ENCODE results near the gene LMO1. TPM values are rescaled to one million over a fixed set of nuclear protein-coding genes. Genes with fewer than 3 reads are reported as not detected.

LMO1 gene
- total and polyA plus RNA-seq, 10 of the 15 experiments (the other 5 are each of a cell fraction or from before 2014, with no cell fraction given), result not detected

DNA sequence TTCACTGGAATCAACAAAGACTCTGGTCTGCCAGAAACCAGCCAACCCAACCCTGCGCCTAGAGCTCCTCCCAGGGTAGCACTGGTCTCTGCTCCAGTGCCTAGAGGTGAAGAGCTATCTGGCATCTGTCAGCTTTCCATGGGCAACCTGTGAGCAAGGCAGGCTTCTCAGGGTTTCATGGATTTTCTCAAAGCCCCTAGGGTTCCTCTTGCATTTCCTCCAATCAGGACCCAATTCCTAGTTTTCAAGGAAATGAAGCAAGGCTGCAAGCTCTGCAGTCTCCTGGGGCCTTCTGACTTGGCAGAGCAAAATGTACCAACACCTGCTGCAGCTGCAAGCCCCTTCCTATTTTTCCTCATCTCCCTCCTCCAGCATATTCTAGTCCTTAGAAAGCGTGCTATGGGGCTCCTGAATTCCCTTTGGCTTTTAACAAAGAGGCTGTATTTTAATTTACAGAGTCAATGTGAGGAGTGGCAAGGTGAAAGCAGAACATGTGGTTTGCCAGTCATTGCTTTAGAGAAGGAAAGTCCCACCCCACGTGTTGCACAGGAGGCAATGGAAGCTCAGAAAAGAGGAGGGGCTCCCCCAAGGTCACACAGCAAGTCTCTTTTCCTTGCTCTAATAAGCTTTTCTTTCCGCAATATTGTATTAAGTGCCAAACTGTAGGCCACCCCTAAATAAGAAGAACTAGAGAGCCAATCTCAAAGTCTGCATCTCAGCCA lies 61.9 kb downstream of the LMO1 start (continued):
- TF ChIP-seq CBFB (IDR thresholded peaks at IDR 0.05; ENCODE audit: low read depth), result no peak
- no peak for TF ChIP-seq HSF1 (IDR thresholded peaks at IDR 0.05; ENCODE audit: low read depth, low read length)
- no peak for TF ChIP-seq SUZ12 (IDR thresholded peaks at IDR 0.05; ENCODE audit: unreplicated experiment)
- TF ChIP-seq, protein P1, sequence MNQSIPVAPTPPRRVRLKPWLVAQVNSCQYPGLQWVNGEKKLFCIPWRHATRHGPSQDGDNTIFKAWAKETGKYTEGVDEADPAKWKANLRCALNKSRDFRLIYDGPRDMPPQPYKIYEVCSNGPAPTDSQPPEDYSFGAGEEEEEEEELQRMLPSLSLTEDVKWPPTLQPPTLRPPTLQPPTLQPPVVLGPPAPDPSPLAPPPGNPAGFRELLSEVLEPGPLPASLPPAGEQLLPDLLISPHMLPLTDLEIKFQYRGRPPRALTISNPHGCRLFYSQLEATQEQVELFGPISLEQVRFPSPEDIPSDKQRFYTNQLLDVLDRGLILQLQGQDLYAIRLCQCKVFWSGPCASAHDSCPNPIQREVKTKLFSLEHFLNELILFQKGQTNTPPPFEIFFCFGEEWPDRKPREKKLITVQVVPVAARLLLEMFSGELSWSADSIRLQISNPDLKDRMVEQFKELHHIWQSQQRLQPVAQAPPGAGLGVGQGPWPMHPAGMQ (IDR thresholded peaks at IDR 0.05; ENCODE audit: borderline replicate concordance), result no peak
- TF ChIP-seq JUNB (IDR thresholded peaks at IDR 0.05), result no peak
- TF ChIP-seq NBN (IDR thresholded peaks at IDR 0.05), result no peak
- TF ChIP-seq NR2F1 (conservative IDR thresholded peaks at IDR 0.05), result peak; percentile 47; the same call in 1 of the 2 replicates
- TF ChIP-seq EED (IDR thresholded peaks at IDR 0.05; ENCODE audit: low read depth), result no peak
- TF ChIP-seq BHLHE40 (IDR thresholded peaks at IDR 0.05; ENCODE audit: borderline replicate concordance in 1 of 2, low read depth in 2 of 2, low read length in 1 of 2), result peak in 1 of 2 experiments; percentile 6; a peak in 1 of 4 replicates
- no peak for TF ChIP-seq NFIC (IDR thresholded peaks at IDR 0.05; ENCODE audit: low read depth, low read length)
- TF ChIP-seq IRF4 (IDR thresholded peaks at IDR 0.05; ENCODE audit: low read depth, low read length), result no peak
- peak; percentile 67; the same call in 1 of the 2 replicates for TF ChIP-seq MTA2 (IDR thresholded peaks at IDR 0.05; ENCODE audit: low read depth)
- TF ChIP-seq, protein P2, sequence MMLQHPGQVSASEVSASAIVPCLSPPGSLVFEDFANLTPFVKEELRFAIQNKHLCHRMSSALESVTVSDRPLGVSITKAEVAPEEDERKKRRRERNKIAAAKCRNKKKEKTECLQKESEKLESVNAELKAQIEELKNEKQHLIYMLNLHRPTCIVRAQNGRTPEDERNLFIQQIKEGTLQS (IDR thresholded peaks at IDR 0.05; ENCODE audit: borderline replicate concordance, extremely low read depth, low read depth, low read length), result 0 out of 2 replicates have a peak, but pooled peaks have one; percentile 7
- 0 out of 2 replicates have a peak, but pooled peaks have one; percentile 14 for TF ChIP-seq NFYB (IDR thresholded peaks at IDR 0.05; ENCODE audit: insufficient read depth, low read depth, low read length)
- no peak for TF ChIP-seq STAT3 (IDR thresholded peaks at IDR 0.05; ENCODE audit: low read depth, low read length)
- peak in 1 of 2 experiments; percentile 35; a peak in 1 of 4 replicates for TF ChIP-seq EP300 (IDR thresholded peaks at IDR 0.05; ENCODE audit: borderline replicate concordance in 1 of 2, control insufficient read depth in 1 of 2, low read depth in 2 of 2, low read length in 2 of 2)
- TF ChIP-seq NR2C1 (IDR thresholded peaks at IDR 0.05), result no peak
- no peak for TF ChIP-seq RB1 (IDR thresholded peaks at IDR 0.05; ENCODE audit: borderline replicate concordance)
- TF ChIP-seq IKZF2 (IDR thresholded peaks at IDR 0.05), result peak; percentile 30 to 51; a peak in 1 of 4 replicates
- TF ChIP-seq SRF (IDR thresholded peaks at IDR 0.05; ENCODE audit: low read depth in 2 of 2, low read length in 2 of 2), result no peak
- TF ChIP-seq MAX (IDR thresholded peaks at IDR 0.05; ENCODE audit: low read depth, low read length), result peak; percentile 64; the same call in 1 of the 2 replicates
- TF ChIP-seq KDM1A (IDR thresholded peaks at IDR 0.05; ENCODE audit: borderline replicate concordance), result no peak

Measured in GM12878 (cell line).